ENCODE measurements around the gene CLEC14A.

- TF ChIP-seq CTCF (IDR thresholded peaks at IDR 0.05) (no peak), POLR2A (IDR thresholded peaks at IDR 0.05) (no peak), POLR2AphosphoS5 (IDR thresholded peaks at IDR 0.05; ENCODE audit: insufficient read depth in 1 of 2, low read depth in 1 of 2) (no peak)
These were observed 27.0 kb upstream of the CLEC14A start for GRCh38 chr14:38282936-38283335.

Data from vagina (tissue), 2 donors.